B cell (primary cell): ENCODE measurements around the gene RNF38.

Source experiments
- EZH2 ChIP-seq: IDR thresholded peaks from 2 replicates; pipeline ENCODE4 v1.6.1; 2012; ENCODE audit warnings: borderline replicate concordance, low read depth, mild to moderate bottlenecking, moderate library complexity, low read length; ENCODE audit not compliant: insufficient read depth, poor library complexity, severe bottlenecking
- TF ChIP-seq, protein P1 (sequence below): fragments of 200-600 bp; IDR thresholded peaks from one replicate; pipeline ENCODE4 v1.8.0; 2022; ENCODE audit warnings: antibody characterized with exemption, mild to moderate bottlenecking

DNA sequence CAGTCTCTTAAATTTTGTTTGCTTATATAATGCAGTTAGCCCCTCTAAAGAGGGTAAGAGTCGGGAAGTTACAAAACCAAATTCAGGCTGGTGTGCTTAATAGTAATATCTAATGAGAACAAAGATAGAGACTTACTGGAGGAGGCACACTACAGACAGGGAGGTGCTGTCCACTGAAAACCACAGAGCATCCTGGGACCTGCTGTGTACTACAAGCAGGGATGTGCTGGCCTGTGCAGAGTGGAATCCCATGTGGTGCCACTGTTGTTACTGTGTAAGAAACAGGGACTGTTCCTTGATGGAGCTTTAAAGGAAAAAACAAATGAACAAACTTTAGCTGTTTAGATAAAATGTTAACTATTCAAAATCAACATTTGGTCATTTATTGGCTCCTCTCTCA, 42.4 kb downstream of the RNF38 start:
- TF ChIP-seq, protein P1, sequence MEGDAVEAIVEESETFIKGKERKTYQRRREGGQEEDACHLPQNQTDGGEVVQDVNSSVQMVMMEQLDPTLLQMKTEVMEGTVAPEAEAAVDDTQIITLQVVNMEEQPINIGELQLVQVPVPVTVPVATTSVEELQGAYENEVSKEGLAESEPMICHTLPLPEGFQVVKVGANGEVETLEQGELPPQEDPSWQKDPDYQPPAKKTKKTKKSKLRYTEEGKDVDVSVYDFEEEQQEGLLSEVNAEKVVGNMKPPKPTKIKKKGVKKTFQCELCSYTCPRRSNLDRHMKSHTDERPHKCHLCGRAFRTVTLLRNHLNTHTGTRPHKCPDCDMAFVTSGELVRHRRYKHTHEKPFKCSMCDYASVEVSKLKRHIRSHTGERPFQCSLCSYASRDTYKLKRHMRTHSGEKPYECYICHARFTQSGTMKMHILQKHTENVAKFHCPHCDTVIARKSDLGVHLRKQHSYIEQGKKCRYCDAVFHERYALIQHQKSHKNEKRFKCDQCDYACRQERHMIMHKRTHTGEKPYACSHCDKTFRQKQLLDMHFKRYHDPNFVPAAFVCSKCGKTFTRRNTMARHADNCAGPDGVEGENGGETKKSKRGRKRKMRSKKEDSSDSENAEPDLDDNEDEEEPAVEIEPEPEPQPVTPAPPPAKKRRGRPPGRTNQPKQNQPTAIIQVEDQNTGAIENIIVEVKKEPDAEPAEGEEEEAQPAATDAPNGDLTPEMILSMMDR, result no peak
- TF ChIP-seq EZH2, result no peak
